ENCODE results near the gene NDUFB3. TPM values are rescaled to one million over a fixed set of nuclear protein-coding genes. Genes with fewer than 3 reads are reported as not detected.
A peak's percentile ranks its signal among the peaks of the same experiment; 100 is the strongest.
"Not testable (repeated sequence)": the region's sequence is repeated elsewhere in the genome, so short reads cannot be mapped to it uniquely, and the experiment has no call there.

The NDUFB3 gene
- polyA plus RNA-seq, 2 of the 4 experiments (the other 2 are of a cell fraction), result 162 to 220 TPM

DNA sequence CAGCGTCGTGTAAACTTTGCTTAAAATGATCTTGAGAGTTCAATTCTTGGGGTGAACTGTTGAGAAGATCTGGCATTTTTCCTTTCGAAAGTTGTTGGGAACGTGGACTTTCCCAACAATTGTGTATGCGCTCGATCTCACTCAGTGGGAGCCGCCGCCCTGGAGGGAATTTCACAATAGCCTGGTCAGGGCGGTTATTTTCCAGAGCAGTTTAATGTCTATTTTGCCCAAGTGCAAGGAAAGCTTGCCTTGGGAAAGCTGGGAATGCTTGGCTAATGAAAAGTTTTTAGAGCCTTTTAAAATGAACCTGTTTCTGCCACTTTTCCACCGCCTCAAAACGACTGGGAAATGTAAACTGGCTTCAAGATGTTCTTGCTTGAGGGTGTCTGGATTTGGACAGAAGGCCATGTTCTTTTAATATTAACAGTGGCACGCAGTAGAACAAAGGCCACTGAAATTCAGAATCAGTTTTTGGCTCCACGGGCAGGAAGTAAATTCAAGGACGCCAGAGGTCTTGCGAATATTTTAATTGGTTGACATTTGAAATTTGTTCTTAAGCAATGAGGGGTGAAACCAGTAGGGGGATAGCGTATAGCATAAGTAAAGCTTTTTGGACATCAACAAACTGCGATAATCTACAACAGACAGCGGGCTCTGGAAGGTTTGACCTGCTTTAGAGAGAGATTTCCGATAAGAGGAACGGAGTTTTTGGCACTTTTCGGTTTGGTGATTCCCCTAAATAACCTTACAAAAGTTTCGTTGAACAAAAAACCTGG, 45.3 kb downstream of the NDUFB3 start:
- ATAC-seq (peak; percentile 42 to 45), DNase-seq (ENCODE audit: low read depth in 1 of 2, low spot score in 1 of 2) (peak; percentile 49 to 88), FAIRE-seq (no peak)
- Histone ChIP-seq H3K27ac (peak overlapping the region; percentile 90 to 99), H3K4me3 (peak overlapping the region; percentile 69), H3K4me1 (peaks cover 45% of the 10 kb centered on the region), H3K9me3 (no peaks in the 10 kb centered on the region), H3K4me2 (peak overlapping the region; percentile 99)
- peak; percentile 22; the same call in 1 of the 2 replicates for TF ChIP-seq GATA3 (IDR thresholded peaks at IDR 0.05; ENCODE audit: borderline replicate concordance)
- TF ChIP-seq MYC (IDR thresholded peaks at IDR 0.05; ENCODE audit: borderline replicate concordance, low read length), result 0 out of 2 replicates have a peak, but pooled peaks have one; percentile 9
- TF ChIP-seq HOXB13 (CRISPR knock-in tag; IDR thresholded peaks at IDR 0.05; ENCODE audit: low read depth), result 0 out of 2 replicates have a peak, but pooled peaks have one; percentile 32
- TF ChIP-seq EP300 (IDR thresholded peaks at IDR 0.05), result peak in 1 of 2 experiments; percentile 7; a peak in 1 of 5 replicates
- no peak for TF ChIP-seq ZFP36 (IDR thresholded peaks at IDR 0.05; ENCODE audit: borderline replicate concordance, partially characterized antibody)
- TF ChIP-seq JUN (IDR thresholded peaks at IDR 0.05), result peak in 1 of 2 experiments; percentile 52; a peak in 3 of 5 replicates
- no peak for TF ChIP-seq USF2 (IDR thresholded peaks at IDR 0.05)
- no peak for TF ChIP-seq FOSB (CRISPR knock-in tag; IDR thresholded peaks at IDR 0.05)
- TF ChIP-seq, protein P1, sequence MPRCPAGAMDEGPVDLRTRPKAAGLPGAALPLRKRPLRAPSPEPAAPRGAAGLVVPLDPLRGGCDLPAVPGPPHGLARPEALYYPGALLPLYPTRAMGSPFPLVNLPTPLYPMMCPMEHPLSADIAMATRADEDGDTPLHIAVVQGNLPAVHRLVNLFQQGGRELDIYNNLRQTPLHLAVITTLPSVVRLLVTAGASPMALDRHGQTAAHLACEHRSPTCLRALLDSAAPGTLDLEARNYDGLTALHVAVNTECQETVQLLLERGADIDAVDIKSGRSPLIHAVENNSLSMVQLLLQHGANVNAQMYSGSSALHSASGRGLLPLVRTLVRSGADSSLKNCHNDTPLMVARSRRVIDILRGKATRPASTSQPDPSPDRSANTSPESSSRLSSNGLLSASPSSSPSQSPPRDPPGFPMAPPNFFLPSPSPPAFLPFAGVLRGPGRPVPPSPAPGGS (IDR thresholded peaks at IDR 0.05), result peak; percentile 66; the same call in 1 of the 3 replicates
- TF ChIP-seq SREBF2 (IDR thresholded peaks at IDR 0.05), result no peak
- peak; percentile 90 to 93 for TF ChIP-seq CEBPB (IDR thresholded peaks at IDR 0.05)
- TF ChIP-seq, protein P2, sequence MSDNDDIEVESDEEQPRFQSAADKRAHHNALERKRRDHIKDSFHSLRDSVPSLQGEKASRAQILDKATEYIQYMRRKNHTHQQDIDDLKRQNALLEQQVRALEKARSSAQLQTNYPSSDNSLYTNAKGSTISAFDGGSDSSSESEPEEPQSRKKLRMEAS (IDR thresholded peaks at IDR 0.05), result peak; percentile 56; the same call in 1 of the 2 replicates
- no peak for TF ChIP-seq RARB (CRISPR knock-in tag; IDR thresholded peaks at IDR 0.05)
- no peak for TF ChIP-seq HEYL (CRISPR knock-in tag; IDR thresholded peaks at IDR 0.05)
- TF ChIP-seq E2F6 (IDR thresholded peaks at IDR 0.05; ENCODE audit: borderline replicate concordance, low read depth), result peak; percentile 15; the same call in 1 of the 2 replicates
- TF ChIP-seq, protein P3, sequence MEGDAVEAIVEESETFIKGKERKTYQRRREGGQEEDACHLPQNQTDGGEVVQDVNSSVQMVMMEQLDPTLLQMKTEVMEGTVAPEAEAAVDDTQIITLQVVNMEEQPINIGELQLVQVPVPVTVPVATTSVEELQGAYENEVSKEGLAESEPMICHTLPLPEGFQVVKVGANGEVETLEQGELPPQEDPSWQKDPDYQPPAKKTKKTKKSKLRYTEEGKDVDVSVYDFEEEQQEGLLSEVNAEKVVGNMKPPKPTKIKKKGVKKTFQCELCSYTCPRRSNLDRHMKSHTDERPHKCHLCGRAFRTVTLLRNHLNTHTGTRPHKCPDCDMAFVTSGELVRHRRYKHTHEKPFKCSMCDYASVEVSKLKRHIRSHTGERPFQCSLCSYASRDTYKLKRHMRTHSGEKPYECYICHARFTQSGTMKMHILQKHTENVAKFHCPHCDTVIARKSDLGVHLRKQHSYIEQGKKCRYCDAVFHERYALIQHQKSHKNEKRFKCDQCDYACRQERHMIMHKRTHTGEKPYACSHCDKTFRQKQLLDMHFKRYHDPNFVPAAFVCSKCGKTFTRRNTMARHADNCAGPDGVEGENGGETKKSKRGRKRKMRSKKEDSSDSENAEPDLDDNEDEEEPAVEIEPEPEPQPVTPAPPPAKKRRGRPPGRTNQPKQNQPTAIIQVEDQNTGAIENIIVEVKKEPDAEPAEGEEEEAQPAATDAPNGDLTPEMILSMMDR (IDR thresholded peaks at IDR 0.05), result peak; percentile 12; the same call in 1 of the 3 replicates
- 2% methylated on average over 22 of the region's 22 CpGs for WGBS (ENCODE audit: missing lambda C conversion rate)
- POLR2A ChIA-PET, result interaction anchor here (0.5 to 3.6 kb wide), 11 partner anchors 9 to 228 kb away, joined by 3 to 39 read pairs (median 3); partner anchors contain the start of genes CASP10, NIF3L1 and PPIL3
- CTCF ChIA-PET, result interaction anchor here (0.6 to 5.1 kb wide), 16 partner anchors 10 to 216 kb away, joined by 3 to 108 read pairs (median 7); partner anchors contain the start of gene ORC2

DNA sequence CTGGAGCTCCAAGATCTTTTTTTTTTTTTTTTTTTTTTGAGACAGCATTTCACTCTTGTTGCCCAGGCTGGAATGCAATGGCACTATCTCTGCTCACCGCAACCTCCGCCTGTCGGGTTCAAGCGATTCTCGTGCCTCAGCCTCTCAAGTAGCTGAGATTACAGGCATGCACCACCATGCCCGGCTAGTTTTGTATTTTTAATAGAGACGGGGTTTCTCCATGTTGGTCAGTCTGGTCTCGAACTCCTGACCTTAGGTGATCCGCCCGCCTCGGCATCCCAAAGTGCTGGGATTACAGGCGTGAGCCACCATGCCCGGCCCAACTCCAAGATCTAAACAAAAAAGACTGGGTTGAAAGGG, 45.9 kb downstream of the NDUFB3 start:
- H3K9me3 ChIP-seq; FAIRE-seq; DNase-seq (ENCODE audit: low read depth in 1 of 2, low spot score in 1 of 2); ATAC-seq: not testable (repeated sequence)
- Histone ChIP-seq H3K4me1 (peaks cover 51% of the 10 kb centered on the region), H3K4me3 (peak overlapping the region; percentile 69), H3K4me2 (peak overlapping the region; percentile 99), H3K27ac (peak overlapping the region; percentile 90 to 99)
- CTCF ChIA-PET, result interaction anchor here (0.8 to 5.1 kb wide), 22 partner anchors 10 to 169 kb away, joined by 3 to 108 read pairs (median 6); partner anchors contain the start of gene ORC2
- POLR2A ChIA-PET, result interaction anchor here (0.5 to 3.6 kb wide), 10 partner anchors 9 to 229 kb away, joined by 3 to 39 read pairs (median 3); partner anchors contain the start of genes CASP10, NIF3L1 and PPIL3
- TF ChIP-seq CHD4 (IDR thresholded peaks at IDR 0.05; ENCODE audit: borderline replicate concordance), result 0 out of 2 replicates have a peak, but pooled peaks have one; percentile 78
- WGBS (ENCODE audit: missing lambda C conversion rate), result under 1% methylated on average over 13 of the region's 13 CpGs
